ENCODE results near the gene GREB1L.

GRCh38 chr18:21335927-21336488 is 94.0 kb downstream of the GREB1L start:
- TF ChIP-seq, protein P1, sequence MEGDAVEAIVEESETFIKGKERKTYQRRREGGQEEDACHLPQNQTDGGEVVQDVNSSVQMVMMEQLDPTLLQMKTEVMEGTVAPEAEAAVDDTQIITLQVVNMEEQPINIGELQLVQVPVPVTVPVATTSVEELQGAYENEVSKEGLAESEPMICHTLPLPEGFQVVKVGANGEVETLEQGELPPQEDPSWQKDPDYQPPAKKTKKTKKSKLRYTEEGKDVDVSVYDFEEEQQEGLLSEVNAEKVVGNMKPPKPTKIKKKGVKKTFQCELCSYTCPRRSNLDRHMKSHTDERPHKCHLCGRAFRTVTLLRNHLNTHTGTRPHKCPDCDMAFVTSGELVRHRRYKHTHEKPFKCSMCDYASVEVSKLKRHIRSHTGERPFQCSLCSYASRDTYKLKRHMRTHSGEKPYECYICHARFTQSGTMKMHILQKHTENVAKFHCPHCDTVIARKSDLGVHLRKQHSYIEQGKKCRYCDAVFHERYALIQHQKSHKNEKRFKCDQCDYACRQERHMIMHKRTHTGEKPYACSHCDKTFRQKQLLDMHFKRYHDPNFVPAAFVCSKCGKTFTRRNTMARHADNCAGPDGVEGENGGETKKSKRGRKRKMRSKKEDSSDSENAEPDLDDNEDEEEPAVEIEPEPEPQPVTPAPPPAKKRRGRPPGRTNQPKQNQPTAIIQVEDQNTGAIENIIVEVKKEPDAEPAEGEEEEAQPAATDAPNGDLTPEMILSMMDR (optimal IDR thresholded peaks at IDR 0.05 in 1 of 3, IDR thresholded peaks at IDR 0.05 in 1 of 3, conservative IDR thresholded peaks at IDR 0.05 in 1 of 3; ENCODE audit: extremely low read depth in 1 of 3, insufficient read depth in 2 of 3, low read length in 3 of 3): no peak
- no peak for TF ChIP-seq EZH2 (IDR thresholded peaks at IDR 0.05; ENCODE audit: low read length)

Data from keratinocyte (primary cell).